Measurements from ENCODE around the gene ANKRD10.

GRCh38 chr13:110910013-110910890, 4.6 kb downstream of the ANKRD10 start:
- no peak for TF ChIP-seq ZNF274 (IDR thresholded peaks at IDR 0.05; ENCODE audit: low read depth, low read length)
- TF ChIP-seq YY1 (IDR thresholded peaks at IDR 0.05; ENCODE audit: insufficient read depth, insufficient read length) = no peak

Data from NT2/D1 (cell line).